K562 (cell line): ENCODE data around the gene AASDH. TPM values are rescaled to one million over a fixed set of nuclear protein-coding genes. Genes with fewer than 3 reads are reported as not detected.

ENCODE experiments used
- ATAC-seq: fragments of 200-7000 bp; cut with Tn5 transposase; 3 replicates; pipeline ENCODE4 v1.9.1; 2020; ENCODE audit warnings: moderate library complexity
- BruUV-seq: library from RNA; stranded (reverse); fragments of 400-500 nt; replicated peaks from 2 replicates; lab custom pipeline; 2021; lab: Mats Ljungman, UMichigan
- CTCF ChIA-PET: fragments of 300-600 bp; formaldehyde crosslinking; extraction: SDS; loops from one replicate; lab custom pipeline; 2021; ENCODE audit warnings: low intra/inter-chr PET ratio; lab: Yijun Ruan, JAX
- POLR2A ChIA-PET: fragments of 300-600, 350-650 bp; sonication (Branson Sonifier 250); formaldehyde crosslinking; extraction: SDS; loops from one replicate; lab custom pipeline; 2021; ENCODE audit warnings: antibody characterized with exemption, inconsistent platforms; lab: Yijun Ruan, JAX
- DNase-seq, 4 experiments: peaks; one replicate each; pipeline versions ENCODE4 v3.0.0 to v3.0.0-alpha.2; 2011 to 2018; ENCODE audit warnings: low spot score in 3 of 4, mixed read lengths in 3 of 4; ENCODE audit errors: extremely low read depth in 1 of 4
- FAIRE-seq: peaks from 2 replicates; lab custom pipeline; 2011; peaks lifted over from hg19 to GRCh38; lab: Jason Lieb, UNC
- H2AFZ ChIP-seq: 2 replicates; pipeline ENCODE4 v1.6.0; 2011; ENCODE audit warnings: low read depth, low read length, control low read depth, inconsistent platforms
- H3K27ac ChIP-seq: fragments of 200-600 bp; 3 replicates; pipeline ENCODE4 v1.8.0; 2011; ENCODE audit warnings: low read depth, mild to moderate bottlenecking, control low read depth, inconsistent platforms, low read length, moderate library complexity, mixed read lengths; ENCODE audit errors: extremely low read depth
- H3K27me3 ChIP-seq, 2 experiments: fragments of 300-600 bp in 1 of 2; 2 replicates in 1 of 2; 3 replicates in 1 of 2; pipeline versions ENCODE4 v1.6.0 to v1.8.0; 2011; ENCODE audit warnings: inconsistent platforms in 2 of 2, low read length in 2 of 2, mild to moderate bottlenecking in 1 of 2, mixed read lengths in 1 of 2, moderate library complexity in 1 of 2; ENCODE audit not compliant: control insufficient read depth in 2 of 2, insufficient read depth in 2 of 2
- H3K36me3 ChIP-seq: fragments of 300-600 bp; 3 replicates; pipeline ENCODE4 v1.8.0; 2011; ENCODE audit warnings: mild to moderate bottlenecking, low read length, inconsistent platforms; ENCODE audit not compliant: control insufficient read depth, insufficient read depth
- H3K4me1 ChIP-seq, 2 experiments: fragments of 200-600 bp in 1 of 2; replicated peaks in 1 of 2; 2 replicates in 1 of 2; 3 replicates in 1 of 2; pipeline versions ENCODE4 v1.5.1 to v1.8.0; 2011; ENCODE audit warnings: inconsistent platforms in 2 of 2, low read length in 2 of 2, mild to moderate bottlenecking in 1 of 2, mixed read lengths in 1 of 2, moderate library complexity in 1 of 2; ENCODE audit not compliant: control insufficient read depth in 2 of 2, insufficient read depth in 2 of 2
- H3K4me2 ChIP-seq: 2 replicates; pipeline ENCODE4 v1.6.1; 2011; ENCODE audit warnings: low read length, control low read depth, inconsistent platforms, mixed read lengths; ENCODE audit not compliant: insufficient read depth
- H3K4me3 ChIP-seq: fragments of 200-600 bp; sonication (generic), shearing (Covaris generic); 2 replicates; pipeline ENCODE4 v1.5.1; 2016; ENCODE audit warnings: control low read depth, inconsistent platforms
- H3K79me2 ChIP-seq: fragments of 200-600 bp; 3 replicates; pipeline ENCODE4 v1.8.0; 2011; ENCODE audit warnings: low read length, inconsistent platforms; ENCODE audit not compliant: control insufficient read depth, insufficient read depth
- H3K9ac ChIP-seq, 2 experiments: 2 replicates each; pipeline versions ENCODE4 v1.6.0 to v1.6.1; 2011; ENCODE audit warnings: low read depth in 2 of 2, low read length in 2 of 2, control low read depth in 1 of 2, inconsistent platforms in 1 of 2, mild to moderate bottlenecking in 1 of 2, mixed read lengths in 1 of 2; ENCODE audit not compliant: insufficient read depth in 1 of 2
- H3K9me1 ChIP-seq: one replicate; pipeline ENCODE4 v1.6.0; 2011; ENCODE audit warnings: inconsistent platforms, mild to moderate bottlenecking, low read length, moderate library complexity; ENCODE audit not compliant: control insufficient read depth, insufficient read depth
- H3K9me3 ChIP-seq: replicated peaks from 2 replicates; pipeline ENCODE4 v1.5.1; 2011; ENCODE audit warnings: low read depth, low read length, inconsistent platforms; ENCODE audit not compliant: control insufficient read depth, insufficient read depth
- H4K20me1 ChIP-seq: replicated peaks from 2 replicates; pipeline ENCODE4 v1.6.1; 2011; ENCODE audit warnings: low read length, inconsistent platforms, mixed read lengths; ENCODE audit not compliant: control insufficient read depth, insufficient read depth
- ATF1 ChIP-seq, 2 experiments: fragments of 450-650 bp in 1 of 2; IDR thresholded peaks; 2 replicates each; pipeline ENCODE4 v1.6.1; 2016; ENCODE audit warnings: missing compliant biosample characterization in 1 of 2, missing genetic modification characterization in 1 of 2
- CBFA2T3 ChIP-seq: fragments of 450-650 bp; IDR thresholded peaks from 2 replicates; pipeline ENCODE4 v1.6.1; 2017
- ETS2 ChIP-seq: IDR thresholded peaks from 2 replicates; pipeline ENCODE4 v1.6.1; 2016; ENCODE audit warnings: borderline replicate concordance, missing genetic modification characterization, mild to moderate bottlenecking, moderate library complexity, missing compliant biosample characterization; ENCODE audit not compliant: poor library complexity, severe bottlenecking
- LEF1 ChIP-seq: fragments of 450-650 bp; IDR thresholded peaks from 2 replicates; pipeline ENCODE4 v1.6.1; 2016; ENCODE audit warnings: mild to moderate bottlenecking
- POU5F1 ChIP-seq: fragments of 150-350 bp; IDR thresholded peaks from 2 replicates; pipeline ENCODE4 v1.6.1; 2014; ENCODE audit warnings: borderline replicate concordance, low read length, low read depth, mild to moderate bottlenecking; ENCODE audit not compliant: partially characterized antibody
- RB1 ChIP-seq: fragments of 450-650 bp; IDR thresholded peaks from 2 replicates; pipeline ENCODE4 v1.6.1; 2017; ENCODE audit warnings: low read depth, mild to moderate bottlenecking
- SETDB1 ChIP-seq: IDR thresholded peaks from one replicate; pipeline ENCODE4 v1.6.1; 2012; ENCODE audit warnings: low read length, control low read depth, inconsistent platforms
- SNIP1 ChIP-seq: fragments of 450-650 bp; IDR thresholded peaks from 2 replicates; pipeline ENCODE4 v1.7.1; 2017; ENCODE audit warnings: low read depth, mild to moderate bottlenecking
- SRSF3 ChIP-seq: fragments of 200-400 bp; formaldehyde crosslinking; IDR thresholded peaks from 2 replicates; pipeline ENCODE4 v1.6.1; 2016; ENCODE audit warnings: mild to moderate bottlenecking, low read length, moderate library complexity; ENCODE audit not compliant: insufficient read depth
- ZNF146 ChIP-seq: IDR thresholded peaks from one replicate; pipeline ENCODE4 v1.6.1; 2018; ENCODE audit warnings: missing compliant biosample characterization; ENCODE audit not compliant: unreplicated experiment
- ZNF197 ChIP-seq: fragments of 200-800 bp; sonication (Bioruptor generic); IDR thresholded peaks from 2 replicates; pipeline ENCODE4 v1.6.1; 2016; ENCODE audit warnings: low read depth, missing genetic modification characterization, missing compliant biosample characterization
- ZNF212 ChIP-seq: fragments of 450-650 bp; formaldehyde crosslinking; IDR thresholded peaks from 2 replicates; pipeline ENCODE4 v1.4.0; 2020; ENCODE audit warnings: mild to moderate bottlenecking
- ZNF253 ChIP-seq: fragments of 250-450 bp; sonication (Bioruptor Pico); conservative IDR thresholded peaks from 2 replicates; pipeline ENCODE4 v1.6.1; 2021; ENCODE audit warnings: mild to moderate bottlenecking
- ZNF274 ChIP-seq: IDR thresholded peaks from 2 replicates; pipeline ENCODE4 v1.6.1; 2011; ENCODE audit warnings: low read depth, mild to moderate bottlenecking, low read length, moderate library complexity, borderline replicate concordance
- ZNF699 ChIP-seq: fragments of 250-450 bp; sonication (Bioruptor Pico); IDR thresholded peaks from 2 replicates; pipeline ENCODE4 v1.8.0; 2021; ENCODE audit warnings: mild to moderate bottlenecking, moderate library complexity; ENCODE audit not compliant: insufficient replicate concordance
- ZNF79 ChIP-seq: fragments of 250-450 bp; sonication (Bioruptor Pico); IDR thresholded peaks from 2 replicates; pipeline ENCODE4 v1.4.0; 2020; ENCODE audit warnings: low read depth, mild to moderate bottlenecking, moderate library complexity
- WGBS: fragments of 100-300 bp; shearing (Covaris generic); methylation state at CpG from one replicate; pipeline ENCODE4 v1.1.6; 2016; ENCODE audit warnings: low coverage, mixed read lengths; ENCODE audit not compliant: insufficient coverage; ENCODE audit errors: missing lambda C conversion rate; 5-methylcytosine and 5-hydroxymethylcytosine counted together
- in situ Hi-C: fragments of 300-500 bp; cut with MboI; formaldehyde crosslinking; loops from 4 replicates; pipeline ENCODE4 v1.15.0; 2018; ENCODE audit warnings: inconsistent platforms, mixed read lengths
- intact Hi-C: fragments of 100-400 bp; cut with micrococcal nuclease; formaldehyde crosslinking; loops from 2 replicates; pipeline ENCODE4 v1.14.2; 2022
- polyA plus RNA-seq, 8 experiments: library from polyadenylated mRNA; depleted of rRNA in 4 of 8; stranded (reverse) in 5 of 8; unstranded in 3 of 8; fragments of >200 nt; fragmentation: Nextera tagmentation in 2 of 8; fragmentation: Illumina TruSeq in 1 of 8; extraction: Ambion mirVana in 2 of 8; extraction: Trizol in 1 of 8; gene quantifications; 2 replicates each; pipeline versions ENCODE4 v1.2.1 to v1.2.3, GENCODE V29; 2011 to 2014; ENCODE audit warnings: inconsistent platforms in 1 of 8, missing spikeins in 1 of 8
- total RNA-seq, 7 experiments: library from RNA; depleted of rRNA in 6 of 7; stranded (reverse); fragments of >200 nt in 6 of 7; fragmentation: Illumina TruSeq in 2 of 7; extraction: Trizol in 2 of 7; gene quantifications; 2 replicates each; pipeline versions ENCODE4 v1.2.1 to v1.2.3, GENCODE V29; 2011 to 2021; ENCODE audit warnings: low replicate concordance in 1 of 7
- TF ChIP-seq, protein P1 (sequence below): sonication (generic); formaldehyde crosslinking; IDR thresholded peaks from 2 replicates; pipeline ENCODE4 v1.8.0; 2022; ENCODE audit warnings: mild to moderate bottlenecking, low read depth, missing genetic modification reagents

Gene AASDH
- total and polyA plus RNA-seq, 9 of the 15 experiments (the other 6 are each of a cell fraction or from before 2014, with no cell fraction given): 8.6 to 29.7 (median 13.7) TPM

DNA sequence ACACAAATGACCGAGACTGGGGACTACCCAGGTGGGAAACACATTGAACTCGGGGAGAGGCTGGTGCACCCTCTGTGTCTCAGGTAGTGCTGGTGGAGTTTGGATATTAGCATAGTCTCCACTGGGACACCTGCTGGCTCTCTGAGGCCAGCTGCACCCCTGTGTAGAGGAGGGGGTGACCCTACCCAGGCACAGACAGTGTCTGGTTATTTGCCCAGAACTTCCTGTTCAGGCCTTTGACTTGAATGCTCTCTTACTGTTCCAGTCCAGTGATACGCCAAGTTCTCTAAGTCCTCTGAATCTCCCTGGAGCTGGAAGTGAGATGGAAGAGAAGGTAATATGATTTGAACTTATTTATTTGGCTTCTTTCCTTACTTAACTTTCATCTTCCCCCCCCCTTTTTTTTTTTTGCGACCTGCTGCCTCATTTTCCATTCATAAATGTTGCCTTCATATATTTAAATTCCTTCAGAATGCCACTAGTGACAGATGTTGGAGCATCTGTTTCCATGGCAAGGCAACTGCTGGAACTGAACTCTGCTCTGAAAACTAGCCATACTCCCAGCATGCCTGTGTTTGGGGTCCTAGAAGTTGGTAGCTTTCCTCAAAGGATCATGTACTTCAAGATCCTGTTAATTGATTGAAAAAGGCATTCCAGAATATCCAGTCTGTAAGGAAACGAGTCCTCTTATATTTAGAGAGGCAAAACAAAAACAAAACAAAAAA, 76.7 kb downstream of the AASDH start:
- Histone ChIP-seq H3K27me3 (peaks cover 56 to 64% of the 10 kb centered on the region in 2 experiments), H3K4me2 (no peak overlapping the region), H3K4me1 (peaks cover 0 to 17% of the 10 kb centered on the region in 2 experiments; a peak in 2 of 5 replicates), H3K9ac (no peak overlapping the region), H3K4me3 (no peak overlapping the region), H4K20me1 (peaks cover 13% of the 10 kb centered on the region; the same call in 1 of the 2 replicates), H3K9me3 (no peaks in the 10 kb centered on the region), H2AFZ (no peak overlapping the region), H3K27ac (no peak overlapping the region), H3K9me1 (no peaks in the 10 kb centered on the region), H3K36me3 (no peaks in the 10 kb centered on the region), H3K79me2 (no peaks in the 10 kb centered on the region)
- DNase-seq (no peak), ATAC-seq (no peak), FAIRE-seq (peak; percentile 6)
- ChIA-PET CTCF (interaction anchor here (0.6 kb wide), 1 partner anchor 121 kb away, joined by 3 read pairs; no protein-coding TSS in a partner anchor), POLR2A (no interaction called here)
- no peak for TF ChIP-seq ZNF146 (CRISPR knock-in tag)
- no peak for TF ChIP-seq SNIP1
- no peak for TF ChIP-seq ZNF212 (CRISPR knock-in tag)
- no peak for TF ChIP-seq ZNF197 (CRISPR knock-in tag)
- no peak for TF ChIP-seq ZNF253 (CRISPR knock-in tag)
- no peak for TF ChIP-seq ETS2
- TF ChIP-seq RB1: no peak
- TF ChIP-seq ZNF79 (CRISPR knock-in tag): no peak
- TF ChIP-seq CBFA2T3: no peak
- TF ChIP-seq ZNF699 (CRISPR knock-in tag): no peak
- no peak for TF ChIP-seq SETDB1
- TF ChIP-seq ZNF274: no peak
- no peak for TF ChIP-seq ATF1 (CRISPR knock-in tag; IDR thresholded peaks at IDR 0.05)
- no peak for TF ChIP-seq ATF1 (tag; IDR thresholded peaks at IDR 0.05)
- no peak for TF ChIP-seq LEF1
- TF ChIP-seq POU5F1: no peak
- TF ChIP-seq SRSF3: no peak
- TF ChIP-seq, protein P1, sequence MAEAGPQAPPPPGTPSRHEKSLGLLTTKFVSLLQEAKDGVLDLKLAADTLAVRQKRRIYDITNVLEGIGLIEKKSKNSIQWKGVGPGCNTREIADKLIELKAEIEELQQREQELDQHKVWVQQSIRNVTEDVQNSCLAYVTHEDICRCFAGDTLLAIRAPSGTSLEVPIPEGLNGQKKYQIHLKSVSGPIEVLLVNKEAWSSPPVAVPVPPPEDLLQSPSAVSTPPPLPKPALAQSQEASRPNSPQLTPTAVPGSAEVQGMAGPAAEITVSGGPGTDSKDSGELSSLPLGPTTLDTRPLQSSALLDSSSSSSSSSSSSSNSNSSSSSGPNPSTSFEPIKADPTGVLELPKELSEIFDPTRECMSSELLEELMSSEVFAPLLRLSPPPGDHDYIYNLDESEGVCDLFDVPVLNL (CRISPR knock-in tag): no peak
- intact Hi-C loops (loop anchor here (10.0 kb wide), 1 partner anchor 234 kb away; no protein-coding TSS in a partner anchor), in situ Hi-C loops (no loop called here)
- no TSS peak for BruUV-seq
- WGBS: 5% methylated on average over 5 of the region's 5 CpGs
